HEK293 (cell line): ENCODE results near the gene NEAT1.
"Not testable (repeated sequence)": the region's sequence is repeated elsewhere in the genome, so short reads cannot be mapped to it uniquely, and the experiment has no call there.

Experiments
- CTCF ChIA-PET: fragments of 350-600 bp; formaldehyde crosslinking; extraction: SDS; loops from one replicate; lab custom pipeline; 2021; ENCODE audit warnings: antibody characterized with exemption; lab: Yijun Ruan, JAX
- POLR2A ChIA-PET: fragments of 300-600 bp; formaldehyde crosslinking; extraction: SDS; loops from one replicate; lab custom pipeline; 2020; ENCODE audit warnings: antibody characterized with exemption, inconsistent platforms; lab: Yijun Ruan, JAX
- H3K27ac ChIP-seq: fragments of 200-500 bp; sonication (Bioruptor generic); 2 replicates; pipeline ENCODE4 v1.5.1; 2014; ENCODE audit warnings: low read depth, low read length, control low read depth, inconsistent platforms; ENCODE audit errors: extremely low read depth
- H3K36me3 ChIP-seq, 2 experiments: fragments of 200-500 bp in 1 of 2; sonication (Bioruptor generic) in 1 of 2; 1 replicate in 1 of 2; 2 replicates in 1 of 2; pipeline ENCODE4 v1.5.1; 2014 to 2017; ENCODE audit warnings: inconsistent platforms in 2 of 2, low read length in 2 of 2; ENCODE audit not compliant: control insufficient read depth in 2 of 2, insufficient read depth in 1 of 2
- H3K4me1 ChIP-seq: fragments of 200-500 bp; sonication (Bioruptor generic); 2 replicates; pipeline ENCODE4 v1.5.1; 2014; ENCODE audit warnings: mild to moderate bottlenecking, low read length, inconsistent platforms; ENCODE audit not compliant: control insufficient read depth, insufficient read depth
- H3K4me3 ChIP-seq: 2 replicates; pipeline ENCODE4 v1.5.1; 2011; ENCODE audit warnings: low read depth, mild to moderate bottlenecking, control low read depth, low read length, moderate library complexity
- H3K9me3 ChIP-seq: fragments of 200-500 bp; sonication (Bioruptor generic); 2 replicates; pipeline ENCODE4 v1.5.1; 2014; ENCODE audit warnings: low read depth, low read length, inconsistent platforms; ENCODE audit not compliant: control insufficient read depth, insufficient read depth
- CTCF ChIP-seq: fragments of 450-650 bp; formaldehyde crosslinking; IDR thresholded peaks from 2 replicates; pipeline ENCODE4 v1.5.1; 2016; ENCODE audit warnings: missing biosample characterization, missing genetic modification characterization
- PBX3 ChIP-seq: sonication (generic); formaldehyde crosslinking; IDR thresholded peaks from 2 replicates; pipeline ENCODE4 v1.8.1; 2022; ENCODE audit warnings: mild to moderate bottlenecking, moderate library complexity, missing genetic modification reagents
- WT1 ChIP-seq: fragments of 450-650 bp; formaldehyde crosslinking; IDR thresholded peaks from 2 replicates; pipeline ENCODE4 v1.5.1; 2016; ENCODE audit warnings: missing biosample characterization, missing genetic modification characterization
- ZNF10 ChIP-seq: fragments of 450-650 bp; formaldehyde crosslinking; IDR thresholded peaks from 2 replicates; pipeline ENCODE4 v1.5.1; 2017; ENCODE audit warnings: missing biosample characterization, missing genetic modification characterization
- ZNF121 ChIP-seq: fragments of 450-650 bp; formaldehyde crosslinking; IDR thresholded peaks from 2 replicates; pipeline ENCODE4 v1.5.1; 2016; ENCODE audit warnings: missing biosample characterization, missing genetic modification characterization
- ZNF148 ChIP-seq: fragments of 450-650 bp; formaldehyde crosslinking; IDR thresholded peaks from 2 replicates; pipeline ENCODE4 v1.5.0; 2017; ENCODE audit warnings: missing biosample characterization, missing genetic modification characterization, borderline replicate concordance
- ZNF2 ChIP-seq: fragments of 450-650 bp; formaldehyde crosslinking; IDR thresholded peaks from 2 replicates; pipeline ENCODE4 v1.5.1; 2016; ENCODE audit warnings: missing biosample characterization, missing genetic modification characterization
- ZNF274 ChIP-seq, 2 experiments: fragments of 200-500 bp in 1 of 2; fragments of 450-650 bp in 1 of 2; sonication (Bioruptor generic) in 1 of 2; formaldehyde crosslinking in 1 of 2; IDR thresholded peaks; 2 replicates each; pipeline versions ENCODE4 v1.5.1 to v1.6.1; 2014 to 2016; ENCODE audit warnings: borderline replicate concordance in 1 of 2, inconsistent platforms in 1 of 2, low read length in 1 of 2, missing biosample characterization in 1 of 2, missing genetic modification characterization in 1 of 2
- ZNF311 ChIP-seq: fragments of 450-650 bp; formaldehyde crosslinking; IDR thresholded peaks from 2 replicates; pipeline ENCODE4 v1.5.1; 2017; ENCODE audit warnings: missing biosample characterization, missing genetic modification characterization, borderline replicate concordance
- ZNF335 ChIP-seq: fragments of 450-650 bp; formaldehyde crosslinking; conservative IDR thresholded peaks from 2 replicates; pipeline ENCODE4 v1.5.1; 2016; ENCODE audit warnings: missing biosample characterization, missing genetic modification characterization
- ZNF394 ChIP-seq: fragments of 450-650 bp; formaldehyde crosslinking; IDR thresholded peaks from 2 replicates; pipeline ENCODE4 v1.5.1; 2016; ENCODE audit warnings: missing biosample characterization, missing genetic modification characterization, mild to moderate bottlenecking, moderate library complexity, borderline replicate concordance
- ZNF501 ChIP-seq: fragments of 450-650 bp; formaldehyde crosslinking; IDR thresholded peaks from 2 replicates; pipeline ENCODE4 v1.5.1; 2016; ENCODE audit warnings: missing biosample characterization, missing genetic modification characterization
- ZNF510 ChIP-seq: fragments of 450-650 bp; formaldehyde crosslinking; IDR thresholded peaks from 2 replicates; pipeline ENCODE4 v1.5.1; 2018; ENCODE audit warnings: mild to moderate bottlenecking, missing genetic modification characterization, missing biosample characterization; ENCODE audit not compliant: insufficient replicate concordance
- ZNF518A ChIP-seq: fragments of 450-650 bp; formaldehyde crosslinking; conservative IDR thresholded peaks from 2 replicates; pipeline ENCODE4 v1.5.1; 2016; ENCODE audit warnings: low read depth, missing biosample characterization, missing genetic modification characterization
- ZNF610 ChIP-seq: fragments of 450-650 bp; formaldehyde crosslinking; IDR thresholded peaks from 2 replicates; pipeline ENCODE4 v1.5.1; 2016; ENCODE audit warnings: missing biosample characterization, missing genetic modification characterization, borderline replicate concordance
- ZSCAN4 ChIP-seq: fragments of 450-650 bp; formaldehyde crosslinking; IDR thresholded peaks from 2 replicates; pipeline ENCODE4 v1.5.1; 2017; ENCODE audit warnings: missing biosample characterization, missing genetic modification characterization

Gene NEAT1

GRCh38 chr11:65471447-65471891 lies 48.9 kb downstream of the NEAT1 start (continued):
- peak; percentile 42; the same call in 1 of the 2 replicates for TF ChIP-seq CTCF (tag by site-specific recombination)
- TF ChIP-seq ZNF518A (tag by site-specific recombination): 0 out of 2 replicates have a peak, but pooled peaks have one; percentile 2
- no peak for TF ChIP-seq ZNF2 (tag by site-specific recombination)

GRCh38 chr11:65472588-65473277 lies 50.1 kb downstream of the NEAT1 start:
- H3K4me3 ChIP-seq, H3K36me3 ChIP-seq, H3K4me1 ChIP-seq, H3K9me3 ChIP-seq: not testable (repeated sequence)
- peak overlapping the region; percentile 62; the same call in 1 of the 2 replicates for H3K27ac ChIP-seq
- 0 out of 2 replicates have a peak, but pooled peaks have one; percentile 7 for TF ChIP-seq ZSCAN4 (tag by site-specific recombination)
- POLR2A ChIA-PET: interaction anchor here (0.8 to 9.9 kb wide), 11 partner anchors 15 to 90 kb away, joined by 3 to 560 read pairs (median 6); partner anchors contain the start of genes MALAT1, NEAT1 and SLC25A45
- CTCF ChIA-PET: interaction anchor here (0.6 to 7.0 kb wide), 13 partner anchors 10 to 198 kb away, joined by 3 to 69 read pairs (median 5); partner anchors contain the start of genes MALAT1 and SLC25A45

GRCh38 chr11:65473278-65473860 lies 50.8 kb downstream of the NEAT1 start:
- H3K27ac ChIP-seq: no peak overlapping the region
- TF ChIP-seq ZNF501 (tag by site-specific recombination): no peak
- TF ChIP-seq ZNF2 (tag by site-specific recombination): no peak
- 0 out of 2 replicates have a peak, but pooled peaks have one; percentile 29 for TF ChIP-seq ZNF121 (tag by site-specific recombination)
- 0 out of 2 replicates have a peak, but pooled peaks have one; percentile 11 for TF ChIP-seq WT1 (tag by site-specific recombination)
- TF ChIP-seq ZNF274 (IDR thresholded peaks at IDR 0.05; ENCODE audit: low read length): no peak
- TF ChIP-seq ZNF274 (tag by site-specific recombination; IDR thresholded peaks at IDR 0.05; ENCODE audit: borderline replicate concordance): no peak
- TF ChIP-seq ZNF610 (tag by site-specific recombination): no peak
- no peak for TF ChIP-seq ZNF311 (tag by site-specific recombination)
- 0 out of 2 replicates have a peak, but pooled peaks have one; percentile 33 for TF ChIP-seq ZNF335 (tag by site-specific recombination)
- no peak for TF ChIP-seq ZNF148 (tag by site-specific recombination)
- no peak for TF ChIP-seq ZNF510
- no peak for TF ChIP-seq ZNF10
- no peak for TF ChIP-seq PBX3 (CRISPR knock-in tag)
- TF ChIP-seq ZNF394 (tag by site-specific recombination): peak; percentile 27; the same call in 1 of the 2 replicates
- no peak overlapping the region for H3K4me3 ChIP-seq
- H3K9me3 ChIP-seq: no peaks in the 10 kb centered on the region
- ChIA-PET CTCF (interaction anchor here (1.0 to 3.3 kb wide), 3 partner anchors 14 to 56 kb away, joined by 3 to 35 read pairs (median 17); partner anchors contain the start of gene MALAT1), POLR2A (interaction anchor here (0.6 to 9.9 kb wide), 4 partner anchors 18 to 106 kb away, joined by 3 to 560 read pairs (median 4); partner anchors contain the start of gene MALAT1)
- H3K4me1 ChIP-seq: peaks cover 5% of the 10 kb centered on the region
- no peaks in the 10 kb centered on the region for H3K36me3 ChIP-seq
